ENCODE measurements around the gene TMEM132D.
"Not testable (repeated sequence)": the region's sequence is repeated elsewhere in the genome, so short reads cannot be mapped to it uniquely, and the experiment has no call there.

TMEM132D gene

DNA sequence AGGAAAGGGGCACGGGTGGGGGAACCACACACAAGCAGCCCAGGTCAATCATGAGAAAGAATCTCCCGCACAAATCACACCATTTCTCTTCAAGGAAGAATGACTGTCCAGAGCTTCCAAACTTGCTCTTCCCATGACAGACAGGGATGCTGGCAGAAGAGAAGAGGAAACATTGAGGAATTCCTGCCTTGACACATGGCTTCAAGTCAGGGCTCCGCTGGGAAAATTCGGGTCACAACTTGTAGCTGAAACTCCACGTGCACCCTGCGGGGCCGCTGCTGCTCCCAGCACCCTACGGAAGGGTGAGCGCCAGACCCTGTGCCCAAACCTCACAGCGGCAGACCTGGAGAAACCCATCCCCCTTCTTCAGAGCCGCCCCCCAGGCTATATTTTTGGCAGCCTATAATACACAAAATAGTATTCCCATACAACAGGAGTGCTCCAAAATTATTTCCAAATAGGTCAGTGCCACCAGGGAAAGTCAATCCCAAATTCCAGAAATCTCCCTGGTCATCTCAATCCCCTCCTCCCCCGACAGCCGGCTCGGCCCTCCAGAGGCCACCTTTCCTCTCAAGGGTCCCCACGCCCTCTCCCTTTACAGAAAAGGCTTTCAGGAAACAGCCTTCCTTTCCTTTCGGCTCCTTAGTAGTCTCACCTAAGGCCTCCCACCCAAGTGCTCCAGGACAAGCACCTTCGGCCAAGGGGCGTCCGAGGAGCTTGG lies 1.3 kb downstream of the TMEM132D start:
- no peak for DNase-seq (ENCODE audit: insufficient read length)
- no peak for FAIRE-seq
- TF ChIP-seq TAF1 (IDR thresholded peaks at IDR 0.05; ENCODE audit: borderline replicate concordance, low read depth, low read length): no peak
- TF ChIP-seq POLR2A (IDR thresholded peaks at IDR 0.05; ENCODE audit: low read depth, low read length): no peak
- TF ChIP-seq POLR2AphosphoS5 (IDR thresholded peaks at IDR 0.05; ENCODE audit: low read depth, low read length): no peak

DNA sequence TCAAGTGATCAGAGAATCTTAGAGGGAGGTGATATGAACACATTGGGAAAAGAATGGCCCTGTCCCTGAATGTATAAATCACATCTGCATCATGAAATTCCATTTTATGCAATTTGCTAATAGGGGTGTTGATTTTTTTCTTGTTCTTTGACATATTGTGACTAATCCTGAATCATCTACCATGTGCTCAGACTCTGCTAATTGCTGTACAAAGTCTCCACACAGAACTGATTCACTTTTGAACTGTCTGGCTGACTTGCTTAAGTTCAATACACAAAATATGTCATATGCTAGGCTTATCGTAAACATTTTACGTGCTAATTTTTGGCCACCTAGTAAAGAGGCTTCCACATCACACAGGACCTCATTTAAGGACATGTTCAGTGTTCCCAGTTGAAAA lies 2.6 kb downstream of the TMEM132D start:
- FAIRE-seq: no peak
- TF ChIP-seq POLR2AphosphoS5 (IDR thresholded peaks at IDR 0.05; ENCODE audit: low read depth, low read length) (no peak), POLR2A (IDR thresholded peaks at IDR 0.05; ENCODE audit: low read depth, low read length) (no peak), TAF1 (IDR thresholded peaks at IDR 0.05; ENCODE audit: borderline replicate concordance, low read depth, low read length) (no peak)
- DNase-seq (ENCODE audit: insufficient read length): no peak

DNA sequence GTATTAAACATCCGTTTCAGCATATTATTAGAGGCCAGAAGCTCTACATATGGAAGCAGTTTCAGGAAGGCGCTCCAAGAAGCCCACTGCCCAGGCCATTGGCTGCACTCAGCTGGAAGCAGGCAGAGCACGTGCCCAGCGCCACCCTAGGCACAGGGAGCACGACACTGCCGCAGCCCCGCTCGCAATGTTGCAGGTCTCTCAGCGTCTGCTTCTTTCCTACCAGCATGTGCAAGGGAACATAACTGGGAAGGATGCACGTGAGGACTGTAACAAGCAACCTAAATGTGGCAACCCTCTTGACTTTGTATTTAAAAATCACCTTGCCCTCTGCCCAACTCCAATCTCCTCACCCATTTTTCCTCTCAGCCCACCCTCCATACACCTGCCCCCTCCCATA lies 3.5 kb downstream of the TMEM132D start:
- no peak for DNase-seq (ENCODE audit: insufficient read length)
- TF ChIP-seq POLR2AphosphoS5 (IDR thresholded peaks at IDR 0.05; ENCODE audit: low read depth, low read length): no peak
- no peak for TF ChIP-seq TAF1 (IDR thresholded peaks at IDR 0.05; ENCODE audit: borderline replicate concordance, low read depth, low read length)
- no peak for TF ChIP-seq POLR2A (IDR thresholded peaks at IDR 0.05; ENCODE audit: low read depth, low read length)
- FAIRE-seq: no peak

DNA sequence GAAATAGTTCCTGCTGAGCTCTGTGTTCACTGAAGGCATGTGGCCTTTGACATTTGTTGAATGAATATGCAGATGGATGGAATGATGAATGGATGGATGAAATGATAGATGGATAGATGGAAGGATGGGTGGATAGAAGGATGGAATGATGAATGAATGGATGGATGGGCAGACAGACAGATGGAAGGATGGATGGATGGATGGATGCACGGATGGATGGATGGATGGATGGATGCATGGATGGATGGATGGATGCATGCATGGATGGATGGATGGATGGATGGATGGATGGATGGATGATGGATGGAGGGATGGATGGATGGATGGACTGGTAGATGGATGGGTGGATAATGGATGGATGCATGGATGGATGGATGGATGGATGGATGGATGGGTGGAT lies 4.8 kb downstream of the TMEM132D start:
- not testable (repeated sequence) for FAIRE-seq; DNase-seq (ENCODE audit: insufficient read length)

DNA sequence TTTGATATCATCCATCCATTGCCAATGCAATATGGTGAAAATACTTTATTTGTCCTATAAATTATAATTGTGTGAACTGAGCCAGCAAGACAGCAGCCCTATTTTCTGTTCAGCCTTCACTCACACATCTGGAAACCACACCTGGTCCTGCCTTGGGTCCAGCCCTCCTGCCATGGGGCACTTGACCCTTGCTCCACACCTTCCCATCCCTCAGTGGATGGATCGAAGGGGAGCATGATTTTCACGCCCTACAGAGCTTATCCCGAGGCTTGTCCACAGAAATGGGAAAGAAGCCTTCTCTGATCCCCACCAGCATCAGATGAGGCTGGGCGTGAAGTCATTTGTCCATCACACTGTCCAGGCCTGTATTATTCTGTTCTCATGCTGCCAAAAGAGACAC lies 10.1 kb downstream of the TMEM132D start:
- no peak for TF ChIP-seq POLR2AphosphoS5 (IDR thresholded peaks at IDR 0.05; ENCODE audit: low read depth, low read length)
- TF ChIP-seq TAF1 (IDR thresholded peaks at IDR 0.05; ENCODE audit: borderline replicate concordance, low read depth, low read length): no peak
- TF ChIP-seq POLR2A (IDR thresholded peaks at IDR 0.05; ENCODE audit: low read depth, low read length): no peak
- DNase-seq (ENCODE audit: insufficient read length): no peak
- no peak for FAIRE-seq

DNA sequence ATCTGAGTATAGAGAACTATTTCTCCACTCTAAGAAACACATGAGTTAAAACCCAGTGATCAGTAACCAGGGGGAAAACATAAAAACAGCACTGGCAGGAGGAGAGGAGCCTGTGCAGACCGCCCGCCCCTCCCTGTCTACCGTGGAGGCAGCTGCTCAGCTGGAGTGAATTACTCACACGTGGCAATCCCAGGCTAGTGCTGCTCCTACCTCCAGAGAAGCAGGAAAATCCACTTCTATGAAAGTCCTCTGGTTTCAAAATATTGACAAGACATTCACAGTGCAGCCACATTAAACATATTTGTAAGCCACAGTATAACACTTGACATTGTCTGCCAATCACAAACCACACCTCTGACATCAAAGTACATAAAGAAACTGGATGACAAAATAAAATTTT lies 16.7 kb downstream of the TMEM132D start:
- TF ChIP-seq POLR2A (IDR thresholded peaks at IDR 0.05; ENCODE audit: low read depth, low read length) (no peak), TAF1 (IDR thresholded peaks at IDR 0.05; ENCODE audit: borderline replicate concordance, low read depth, low read length) (no peak), POLR2AphosphoS5 (IDR thresholded peaks at IDR 0.05; ENCODE audit: low read depth, low read length) (no peak)
- no peak for DNase-seq (ENCODE audit: insufficient read length)
- no peak for FAIRE-seq

DNA sequence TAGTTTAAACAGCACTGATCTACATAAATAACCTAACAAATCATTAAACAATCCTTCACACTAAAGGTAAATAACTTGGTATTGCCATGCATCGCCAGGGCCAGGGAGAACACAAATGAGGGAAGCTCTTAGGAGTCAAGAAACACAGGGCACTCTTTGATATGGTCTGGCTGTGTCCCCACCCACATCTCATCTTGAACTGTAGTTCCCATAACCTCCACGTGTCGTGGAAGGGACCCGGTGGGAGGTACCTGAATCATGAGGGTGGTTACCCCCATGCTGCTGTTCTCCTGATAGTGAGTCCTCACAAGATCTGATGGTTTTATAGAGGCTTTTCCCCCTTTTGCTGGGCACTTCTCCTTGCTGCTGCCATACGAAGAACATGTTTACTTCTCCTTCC lies 17.3 kb downstream of the TMEM132D start:
- DNase-seq (ENCODE audit: insufficient read length) (no peak), FAIRE-seq (no peak)
- no peak for TF ChIP-seq POLR2A (IDR thresholded peaks at IDR 0.05; ENCODE audit: low read depth, low read length)
- TF ChIP-seq POLR2AphosphoS5 (IDR thresholded peaks at IDR 0.05; ENCODE audit: low read depth, low read length): no peak
- TF ChIP-seq TAF1 (IDR thresholded peaks at IDR 0.05; ENCODE audit: borderline replicate concordance, low read depth, low read length): no peak

DNA sequence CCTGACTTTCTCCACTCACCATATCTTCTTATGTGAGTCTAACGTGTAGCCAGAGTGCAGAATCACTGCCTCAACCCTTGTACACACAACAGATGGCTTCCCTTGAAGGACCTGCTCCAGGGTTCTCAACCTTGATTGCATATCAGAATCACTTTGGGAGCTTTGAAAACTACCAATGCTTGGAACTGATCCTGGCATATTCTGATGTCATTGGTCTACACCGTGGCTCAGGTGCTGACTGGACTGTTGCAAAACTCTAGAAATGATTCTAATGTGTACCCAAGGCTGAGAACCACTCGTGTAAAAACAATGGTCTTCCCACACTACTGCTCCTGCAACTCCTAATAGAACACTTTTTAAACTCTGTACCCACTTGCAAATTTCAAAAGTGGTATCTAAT lies 18.5 kb downstream of the TMEM132D start:
- FAIRE-seq: no peak

DNA sequence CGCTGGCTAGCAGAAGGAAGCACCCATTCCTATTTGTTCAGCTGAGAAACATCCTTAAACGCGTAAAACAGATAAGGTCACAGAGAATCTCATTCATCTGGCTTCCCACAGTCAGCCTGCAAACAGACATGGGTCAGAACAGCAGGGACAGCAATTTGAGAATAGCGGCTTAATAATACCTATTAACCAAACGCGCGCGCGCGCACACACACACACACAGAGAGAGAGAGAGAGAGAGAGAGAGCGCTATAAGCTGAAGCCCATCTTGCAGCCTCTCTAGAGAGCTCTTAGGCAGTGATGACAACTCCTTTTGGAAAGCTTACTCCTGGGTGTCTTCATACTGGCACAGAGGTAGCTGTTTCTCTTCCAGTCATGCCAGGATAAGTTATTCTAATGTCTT lies 26.4 kb downstream of the TMEM132D start:
- no peak for TF ChIP-seq POLR2A (IDR thresholded peaks at IDR 0.05; ENCODE audit: low read depth, low read length)
- no peak for TF ChIP-seq POLR2AphosphoS5 (IDR thresholded peaks at IDR 0.05; ENCODE audit: low read depth, low read length)
- no peak for TF ChIP-seq TAF1 (IDR thresholded peaks at IDR 0.05; ENCODE audit: borderline replicate concordance, low read depth, low read length)
- FAIRE-seq (no peak), DNase-seq (ENCODE audit: insufficient read length) (no peak)

More for the DNA sequence above, 18.5 kb downstream of the TMEM132D start:
- DNase-seq (ENCODE audit: insufficient read length): no peak
- TF ChIP-seq POLR2A (IDR thresholded peaks at IDR 0.05; ENCODE audit: low read depth, low read length) (no peak), TAF1 (IDR thresholded peaks at IDR 0.05; ENCODE audit: borderline replicate concordance, low read depth, low read length) (no peak), POLR2AphosphoS5 (IDR thresholded peaks at IDR 0.05; ENCODE audit: low read depth, low read length) (no peak)

DNA sequence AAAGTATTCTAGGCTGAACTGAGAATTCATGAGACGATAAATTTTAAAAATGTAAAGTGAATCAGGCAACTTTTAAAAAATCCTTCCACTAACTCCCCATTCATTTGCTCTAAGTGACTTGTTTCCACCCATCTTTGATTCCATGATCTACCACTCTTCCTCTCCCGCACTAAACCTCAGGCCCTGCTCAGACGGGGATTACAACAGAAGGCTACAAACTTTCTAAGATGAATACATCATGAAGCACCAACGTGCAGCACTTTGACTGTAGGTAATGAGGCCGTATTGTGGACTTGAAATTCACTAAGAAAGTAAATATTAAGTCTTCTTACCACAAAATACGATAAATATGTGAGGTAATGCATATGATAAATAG lies 30.0 kb downstream of the TMEM132D start:
- no peak for FAIRE-seq
- DNase-seq (ENCODE audit: insufficient read length): no peak
- TF ChIP-seq POLR2AphosphoS5 (IDR thresholded peaks at IDR 0.05; ENCODE audit: low read depth, low read length): no peak
- no peak for TF ChIP-seq TAF1 (IDR thresholded peaks at IDR 0.05; ENCODE audit: borderline replicate concordance, low read depth, low read length)
- TF ChIP-seq POLR2A (IDR thresholded peaks at IDR 0.05; ENCODE audit: low read depth, low read length): no peak

DNA sequence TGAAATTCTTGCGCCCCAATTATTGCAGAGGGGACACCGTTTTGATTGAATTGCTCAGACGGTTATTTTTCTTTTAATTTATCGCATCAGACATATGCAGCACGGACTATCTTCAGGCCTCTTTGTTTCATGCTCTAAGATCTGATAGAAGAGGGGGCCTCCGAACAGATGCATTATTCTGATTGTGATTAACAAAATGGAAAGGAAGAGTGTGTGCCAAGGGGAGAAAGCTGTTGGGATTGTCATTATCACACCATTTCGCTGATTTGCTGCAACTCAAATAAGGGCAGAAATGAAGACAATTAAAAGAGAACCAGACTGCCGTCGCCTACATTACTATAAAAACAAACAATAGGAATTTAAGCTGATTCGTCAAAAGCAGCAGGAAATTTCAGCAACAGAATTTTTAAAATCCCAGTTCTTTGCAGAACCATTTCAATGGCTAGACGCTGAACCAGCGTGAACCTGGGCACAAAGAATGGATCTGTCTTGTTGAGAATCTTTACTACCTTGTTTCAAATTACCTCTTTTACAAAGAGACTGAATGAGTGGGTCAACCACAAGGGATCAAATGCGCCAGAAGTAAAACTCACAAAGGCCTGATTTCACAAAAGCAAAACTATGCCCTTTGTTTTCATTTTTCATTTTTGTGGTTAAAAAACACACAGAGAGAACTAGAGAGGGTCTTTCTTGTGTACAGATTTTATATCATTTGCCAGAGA lies 30.6 kb downstream of the TMEM132D start:
- FAIRE-seq (no peak), DNase-seq (ENCODE audit: insufficient read length) (no peak)
- TF ChIP-seq POLR2AphosphoS5 (IDR thresholded peaks at IDR 0.05; ENCODE audit: low read depth, low read length) (no peak), POLR2A (IDR thresholded peaks at IDR 0.05; ENCODE audit: low read depth, low read length) (no peak), TAF1 (IDR thresholded peaks at IDR 0.05; ENCODE audit: borderline replicate concordance, low read depth, low read length) (no peak)

All from GM12892 (cell line).